Adrenal gland (tissue), 12 donors: ENCODE results near the gene RDH11. TPM values are rescaled to one million over a fixed set of nuclear protein-coding genes. Genes with fewer than 3 reads are reported as not detected.

ENCODE experiments used
- DNase-seq, 7 donors: peaks; one replicate each; pipeline ENCODE4 v3.0.0-alpha.2; 2019 to 2020
- H3K27ac ChIP-seq, 5 donors: fragments of 200-600 bp; sonication (generic) in 4 of 5; 1 replicate in 3 of 5; 2 replicates in 2 of 5; pipeline versions ENCODE4 v1.5.1 to v1.8.0; 2016 to 2020; ENCODE audit warnings: mild to moderate bottlenecking in 1 of 5
- H3K27me3 ChIP-seq: fragments of 200-600 bp; 2 replicates; pipeline ENCODE4 v1.8.0; 2021
- H3K36me3 ChIP-seq, 2 donors: fragments of 200-600 bp; replicated peaks in 1 of 2; 1 replicate in 1 of 2; 2 replicates in 1 of 2; pipeline versions ENCODE4 v1.5.1 to v1.8.0; 2018 to 2022
- H3K4me1 ChIP-seq, 2 donors: fragments of 200-600 bp; replicated peaks in 1 of 2; 1 replicate in 1 of 2; 2 replicates in 1 of 2; pipeline versions ENCODE4 v1.5.1 to v1.8.0; 2018 to 2021
- H3K4me3 ChIP-seq, 4 donors: fragments of 200-600 bp; sonication (generic) in 3 of 4; one replicate each; pipeline ENCODE4 v1.5.1; 2016 to 2018
- H3K9me3 ChIP-seq, 3 donors: fragments of 200-600 bp; sonication (generic) in 1 of 3; replicated peaks in 1 of 3; 1 replicate in 2 of 3; 2 replicates in 1 of 3; pipeline versions ENCODE4 v1.5.1 to v1.8.0; 2016 to 2021
- CTCF ChIP-seq, 6 experiments: fragments of 450-650 bp in 4 of 6; fragments of 200-600 bp in 2 of 6; sonication (generic) in 1 of 6; IDR thresholded peaks; 1 replicate in 5 of 6; 2 replicates in 1 of 6; pipeline versions ENCODE4 v1.5.1 to v1.8.0; 2016 to 2021; ENCODE audit warnings: antibody characterized with exemption in 6 of 6, mild to moderate bottlenecking in 2 of 6, moderate library complexity in 1 of 6
- POLR2A ChIP-seq, 2 donors: fragments of 450-650 bp; IDR thresholded peaks; one replicate each; pipeline ENCODE4 v1.6.1; 2017; ENCODE audit warnings: antibody characterized with exemption in 2 of 2, mild to moderate bottlenecking in 2 of 2, moderate library complexity in 1 of 2
- WGBS, 4 donors: extraction: QIAGEN DNeasy Blood & Tissue Kit in 2 of 4; methylation state at CpG; one replicate each; pipeline versions ENCODE4 v1.1.5 to v1.1.7; 2013 to 2017; 5-methylcytosine and 5-hydroxymethylcytosine counted together
- intact Hi-C, 2 donors: fragments of 100-400 bp; cut with DNase I; formaldehyde crosslinking; loops; one replicate each; pipeline versions ENCODE4 v1.14.1 to v1.15.0; 2022 to 2023
- polyA plus RNA-seq, 3 donors: library from polyadenylated mRNA; stranded (reverse); fragments of 200-250 nt in 2 of 3; fragments of 350-450 nt in 1 of 3; fragmentation: Illumina TruSeq in 1 of 3; extraction: RNeasy Lipid Tissue Mini Kit (QIAGEN cat#74804) in 1 of 3; gene quantifications; one replicate each; pipeline ENCODE4 v1.2.3, GENCODE V29; 2013 to 2014
- total RNA-seq, 9 donors: library from RNA; depleted of rRNA in 4 of 9; stranded (reverse); fragments of >200 nt in 4 of 9; fragments of 120-200 nt in 1 of 9; fragmentation: NEBNext Ultra II Directional in 1 of 9; extraction: Animal tissue kit (Norgen Biotek cat#: 25700) in 1 of 9; gene quantifications; one replicate each; pipeline versions ENCODE4 v1.1.0 to v1.2.4, GENCODE V29; 2013 to 2023
- donor health status: healthy with polysubstance abuse.
- donor health status: Bipolar disorder and iron deficiency.
- donor health status: DM: yes; HTN: yes; CAD: no.
- donor health status: DM: no; HTN: no; CAD: no.
- donor health status: DM: no; HTN: no; CAD: no.
- donor health status: DM: yes; HTN: yes; CAD: no.

The RDH11 gene
- total and polyA plus RNA-seq, 12 donors: 49.1 to 309 (median 81.3) TPM

DNA sequence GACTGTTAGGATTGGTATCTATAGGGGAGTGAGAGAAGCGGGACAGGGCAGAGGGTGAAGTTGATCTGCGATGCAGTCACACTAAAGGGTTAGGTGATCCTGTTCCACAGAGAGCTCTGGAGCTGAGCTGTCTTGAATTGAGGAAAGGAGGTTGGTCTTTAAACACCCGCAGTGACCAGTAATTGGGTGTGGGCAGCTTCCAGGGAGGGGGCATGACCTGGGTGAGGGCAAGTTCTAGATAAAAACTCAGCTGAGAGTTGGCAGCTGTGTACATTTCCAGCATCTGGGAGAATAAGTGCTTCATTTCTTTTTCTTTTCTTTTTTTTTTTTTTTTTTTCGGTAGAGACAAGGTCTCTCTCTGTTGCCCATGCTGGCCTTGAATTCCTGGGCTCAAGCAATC is 41.2 kb upstream of the RDH11 start:
- Histone ChIP-seq H3K36me3 (no peaks in the 10 kb centered on the region), H3K27ac (peak overlapping the region in 1 of 5 donors; percentile 15), H3K4me1 (peaks cover 0 to 11% of the 10 kb centered on the region in 2 donors), H3K27me3 (no peaks in the 10 kb centered on the region), H3K9me3 (no peaks in the 10 kb centered on the region), H3K4me3 (no peak overlapping the region)
- TF ChIP-seq POLR2A (IDR thresholded peaks at IDR 0.05) (no peak), CTCF (IDR thresholded peaks at IDR 0.05) (no peak)
- peak in 3 of 7 donors; percentile 15 to 47 (median 19) for DNase-seq
- WGBS, 4 donors: 71 to 75% (median 72%) methylated on average over 4 of the region's 4 CpGs
- intact Hi-C loops: no loop called here

DNA sequence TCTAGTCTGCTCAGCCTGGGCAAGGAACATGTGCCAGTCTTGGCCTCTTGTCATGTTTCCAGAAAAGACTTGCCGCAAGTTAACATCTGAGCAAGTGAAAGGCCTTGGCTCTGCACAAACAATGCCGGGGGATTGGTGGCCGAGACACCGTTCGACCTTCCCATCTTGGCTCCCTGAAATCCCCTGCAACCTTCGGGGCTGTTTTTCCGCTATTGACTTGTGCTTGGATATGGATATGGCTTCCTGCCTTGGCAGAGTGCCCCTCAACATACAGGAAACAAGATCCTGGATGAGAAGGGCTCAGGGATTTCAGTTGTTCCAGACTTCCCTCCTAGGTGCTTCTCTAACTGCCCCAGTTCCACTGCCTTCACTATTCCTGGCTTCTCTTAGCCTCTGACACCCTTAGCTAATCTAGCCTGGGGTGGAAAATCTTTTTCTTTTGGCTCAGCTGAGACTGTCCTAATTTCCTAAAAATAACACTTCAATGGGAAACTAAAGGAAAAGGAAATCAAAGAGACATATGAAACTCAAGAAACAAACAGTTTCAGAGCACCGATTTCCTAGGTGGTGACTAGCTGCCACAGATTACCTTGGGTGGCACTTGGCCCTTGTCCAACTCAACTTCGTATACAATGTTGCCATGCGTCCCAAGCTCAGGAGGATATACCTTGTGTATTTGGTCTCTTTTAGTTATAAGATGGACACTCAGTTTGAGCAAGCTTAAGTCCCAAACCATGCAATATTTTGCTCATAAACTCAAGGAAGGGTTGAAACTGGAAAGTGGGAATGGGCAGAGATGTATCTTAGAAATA is 40.0 kb upstream of the RDH11 start:
- no peak for TF ChIP-seq CTCF (IDR thresholded peaks at IDR 0.05)
- no peak for TF ChIP-seq POLR2A (IDR thresholded peaks at IDR 0.05)
- Histone ChIP-seq H3K4me3 (no peak overlapping the region), H3K9me3 (no peaks in the 10 kb centered on the region), H3K4me1 (peaks cover 0 to 11% of the 10 kb centered on the region in 2 donors), H3K27me3 (no peaks in the 10 kb centered on the region), H3K27ac (no peak overlapping the region), H3K36me3 (no peaks in the 10 kb centered on the region)
- DNase-seq: peak in 2 of 7 donors; percentile 13 to 24
- 56 to 75% (median 66%) methylated on average over 10 of the region's 10 CpGs for WGBS, 4 donors
- intact Hi-C loops: no loop called here

DNA sequence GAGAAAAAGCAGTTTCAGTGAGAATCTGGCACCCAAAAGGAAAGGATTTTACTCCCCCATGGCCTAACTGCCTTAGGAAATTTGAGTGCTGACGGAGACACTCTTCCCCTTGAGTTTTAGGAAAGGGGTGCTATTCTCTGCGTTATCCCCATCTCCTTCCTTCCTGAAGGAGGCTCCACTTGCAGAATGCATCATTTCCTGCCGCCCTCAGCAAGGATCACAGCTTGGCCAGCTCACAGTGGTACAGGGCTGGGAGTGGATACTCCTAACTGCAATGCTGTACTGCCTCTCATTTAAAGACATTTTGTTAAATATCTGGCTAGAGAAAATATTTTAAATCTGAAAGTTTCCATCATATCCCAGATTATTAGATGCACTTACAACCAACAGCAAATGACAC is 39.1 kb upstream of the RDH11 start:
- Histone ChIP-seq H3K9me3 (no peaks in the 10 kb centered on the region), H3K36me3 (no peaks in the 10 kb centered on the region), H3K27me3 (no peaks in the 10 kb centered on the region), H3K27ac (no peak overlapping the region), H3K4me1 (peaks cover 0 to 10% of the 10 kb centered on the region in 2 donors), H3K4me3 (no peak overlapping the region)
- intact Hi-C loops: no loop called here
- TF ChIP-seq POLR2A (IDR thresholded peaks at IDR 0.05): no peak
- TF ChIP-seq CTCF (IDR thresholded peaks at IDR 0.05): no peak
- DNase-seq: no peak
- WGBS, 4 donors: 63 to 77% (median 77%) methylated on average over 3 of the region's 3 CpGs

- no peak for TF ChIP-seq CTCF (IDR thresholded peaks at IDR 0.05)
- no peak for TF ChIP-seq POLR2A (IDR thresholded peaks at IDR 0.05)
These were observed 38.1 kb upstream of the RDH11 start for GRCh38 chr14:67733616-67734015.

More at GRCh38 chr14:67733616-67734015, 38.1 kb upstream of the RDH11 start:
- WGBS, 4 donors: 85 to 97% (median 91%) methylated on average over 4 of the region's 4 CpGs
- Histone ChIP-seq H3K9me3 (no peaks in the 10 kb centered on the region), H3K36me3 (no peaks in the 10 kb centered on the region), H3K27ac (no peak overlapping the region), H3K27me3 (no peaks in the 10 kb centered on the region), H3K4me1 (peaks cover 0 to 1% of the 10 kb centered on the region in 2 donors), H3K4me3 (no peak overlapping the region)
- DNase-seq: no peak
- intact Hi-C loops: no loop called here
